HuH-7 (cell line): ENCODE measurements around the gene HCAR3.
"Not testable (repeated sequence)": the region's sequence is repeated elsewhere in the genome, so short reads cannot be mapped to it uniquely, and the experiment has no call there.

Experiments
- DNase-seq: peaks from one replicate; pipeline ENCODE4 v3.0.0; 2011; ENCODE audit warnings: low spot score

Gene HCAR3

DNA sequence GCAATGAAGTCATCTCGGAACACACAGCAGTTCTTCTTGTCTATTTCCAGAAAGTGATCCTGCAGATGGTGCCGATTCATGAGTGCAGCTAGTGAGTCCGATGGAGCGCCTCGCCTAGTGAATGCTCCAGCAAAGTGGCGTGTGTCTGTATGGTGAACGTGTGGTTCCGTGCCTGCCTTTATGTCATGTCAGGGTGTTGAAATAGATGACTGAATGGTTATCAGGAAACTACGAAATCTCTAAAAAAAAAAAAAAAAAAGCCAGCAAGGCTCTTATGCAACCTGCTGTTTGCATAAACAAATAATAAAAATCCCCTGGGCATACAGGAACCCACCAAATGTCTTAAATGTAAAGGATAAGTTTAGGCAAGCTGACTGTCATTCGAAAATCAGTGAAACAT, at the start of gene HCAR3:
TSS of gene HCAR3 (minus strand) at position 154 of the 400 bp plus-strand sequence. CDS start at position 80, 74 bp downstream.
- peak; percentile 11 for DNase-seq

DNA sequence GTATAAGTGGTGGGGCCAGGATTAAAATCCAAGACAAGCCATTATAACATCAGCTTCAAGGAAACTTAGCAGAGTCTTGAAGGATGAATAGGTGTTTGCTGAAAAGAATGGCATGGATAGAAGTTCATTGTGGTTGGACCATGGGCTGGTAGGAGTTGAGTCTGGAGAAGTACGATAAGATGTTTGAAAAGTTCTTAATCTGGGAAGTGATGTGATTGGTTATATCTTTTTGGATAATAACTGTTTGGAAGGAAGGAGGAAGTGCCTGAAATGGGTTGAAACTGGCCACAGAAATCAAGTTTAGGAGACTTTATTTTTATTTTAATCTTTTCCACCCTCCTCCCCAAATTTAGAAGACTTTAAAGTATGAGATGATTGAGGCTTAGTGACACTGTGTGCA, 41.0 kb upstream of the HCAR3 start:
- DNase-seq, result no peak

DNA sequence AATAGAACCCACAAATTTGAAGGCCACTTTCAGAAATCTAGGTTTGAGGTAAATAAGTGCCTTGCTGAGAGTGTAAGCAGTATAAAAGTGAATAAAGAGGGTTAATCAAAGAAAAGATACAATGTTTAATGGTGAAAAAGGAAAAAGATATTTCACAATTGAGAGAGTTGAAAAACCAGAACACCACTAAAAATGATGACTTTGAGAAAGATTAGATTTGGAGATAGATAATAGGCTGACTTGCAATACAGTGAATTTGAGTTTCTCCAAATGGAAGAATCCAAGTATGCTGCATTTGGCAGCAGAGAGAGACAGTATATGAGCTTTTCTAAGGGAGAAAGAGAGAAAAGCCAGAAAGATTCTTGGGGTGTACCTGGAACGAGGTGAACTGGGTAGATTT, 38.2 kb upstream of the HCAR3 start:
- no peak for DNase-seq

- DNase-seq, result no peak
Measured at GRCh38 chr12:122753319-122753650, 36.7 kb upstream of the HCAR3 start.

- DNase-seq, result peak; percentile 76
Measured at GRCh38 chr12:122752464-122753318, 36.1 kb upstream of the HCAR3 start, which contains the start of gene DENR. Gene DENR (plus strand): TSS chr12:122752824. CDS start chr12:122753702, 878 bp downstream.

GRCh38 chr12:122750781-122751515, 34.3 kb upstream of the HCAR3 start:
- not testable (repeated sequence) for DNase-seq

DNA sequence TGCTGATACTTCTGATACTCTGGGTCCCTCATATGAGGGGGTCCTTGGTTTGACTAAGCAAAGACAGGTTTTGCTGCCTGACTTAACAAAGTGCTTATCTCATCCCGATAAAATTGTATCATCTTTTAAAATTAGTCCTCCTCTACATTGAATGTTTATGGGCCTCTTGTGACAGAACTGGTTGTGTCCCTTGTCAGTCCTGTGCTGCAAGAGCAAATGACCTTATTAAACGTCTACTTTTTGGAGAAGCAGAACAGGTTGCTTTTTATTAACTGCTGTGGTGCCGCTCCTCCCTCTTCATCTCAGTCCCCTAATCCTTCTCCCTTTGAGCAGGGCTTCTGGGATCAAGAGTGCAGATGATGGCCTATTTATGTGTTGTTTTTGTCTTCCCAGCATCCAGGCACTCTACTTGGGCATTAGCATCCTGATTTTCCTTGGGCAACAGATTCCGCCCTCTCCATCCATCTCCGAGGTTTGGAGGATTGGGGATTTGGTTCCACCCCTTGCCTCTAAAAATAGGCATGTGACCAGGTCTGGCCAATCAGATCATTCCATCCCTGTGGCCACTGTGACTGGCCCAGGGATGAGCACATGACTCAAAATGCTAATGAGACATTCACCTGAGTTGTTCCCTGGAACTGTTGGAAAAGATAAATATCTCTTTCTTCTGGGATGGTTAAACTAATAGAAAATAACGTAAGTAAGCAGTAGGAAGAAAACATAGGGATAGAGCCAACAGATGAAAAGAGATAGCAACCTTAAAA, 33.1 kb upstream of the HCAR3 start:
- DNase-seq, result peak; percentile 48

DNA sequence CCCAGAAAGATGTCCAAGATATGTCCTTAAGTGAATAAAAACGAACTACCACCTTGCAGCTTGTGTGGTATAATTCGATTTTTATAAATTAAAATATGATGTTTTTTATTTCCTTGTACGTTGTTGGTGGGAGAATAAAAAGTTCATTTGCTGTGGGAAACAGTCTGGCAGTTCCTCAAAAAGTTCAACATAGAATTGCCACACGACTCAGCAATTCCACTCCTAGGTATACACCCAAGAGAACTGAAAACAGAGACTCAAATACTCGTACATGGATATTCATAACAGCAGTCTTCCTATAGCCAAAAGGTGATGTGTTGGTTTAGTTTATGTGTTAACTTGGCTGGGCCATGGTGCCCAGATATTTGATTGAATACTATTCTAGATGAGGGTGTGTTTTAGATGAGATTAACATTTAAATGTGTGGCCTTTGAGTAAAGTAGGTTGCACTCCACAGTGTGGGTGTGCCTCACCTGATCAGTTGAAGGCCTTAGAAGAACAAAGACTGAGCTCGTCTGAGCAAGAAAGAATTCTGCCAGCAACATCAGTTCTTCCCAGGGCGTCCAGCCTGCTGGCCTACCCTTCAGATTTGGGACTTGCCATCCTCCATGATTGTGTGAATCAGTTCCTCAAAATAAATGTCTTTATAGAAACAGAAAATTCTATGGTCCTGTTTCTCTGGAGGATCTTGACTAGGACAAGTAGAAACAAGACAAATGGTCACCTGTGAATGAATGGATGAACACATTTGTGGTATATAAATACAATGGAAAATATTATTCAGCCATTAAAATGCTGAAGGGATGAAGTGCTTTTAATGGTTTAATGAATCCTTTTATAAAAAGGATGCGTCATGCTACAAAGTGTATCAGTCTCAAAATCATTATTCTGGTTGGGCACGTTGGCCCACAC, 30.9 kb upstream of the HCAR3 start:
- DNase-seq, result no peak

- DNase-seq, result no peak
Measured at GRCh38 chr12:122743895-122744525, 27.4 kb upstream of the HCAR3 start.

GRCh38 chr12:122740351-122740750, 23.7 kb upstream of the HCAR3 start:
- no peak for DNase-seq

DNA sequence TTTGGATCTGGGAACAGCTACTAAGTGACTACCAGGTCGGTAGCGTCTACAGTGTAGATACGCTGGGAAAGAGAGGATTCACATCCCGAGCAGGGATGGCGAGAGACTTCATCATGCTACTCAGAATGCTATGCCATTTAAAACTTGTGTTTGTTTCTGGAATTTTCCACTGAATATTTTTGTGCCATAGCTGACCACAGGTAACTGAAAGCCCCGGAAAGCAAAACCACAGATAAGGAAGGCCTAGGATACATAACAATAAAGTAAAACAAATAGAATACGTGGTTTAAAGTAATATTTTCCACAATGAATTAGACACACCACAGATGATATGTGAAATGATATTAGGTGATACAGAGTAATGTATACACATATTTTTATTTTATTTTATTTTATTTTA, 22.0 kb upstream of the HCAR3 start:
- no peak for DNase-seq

DNA sequence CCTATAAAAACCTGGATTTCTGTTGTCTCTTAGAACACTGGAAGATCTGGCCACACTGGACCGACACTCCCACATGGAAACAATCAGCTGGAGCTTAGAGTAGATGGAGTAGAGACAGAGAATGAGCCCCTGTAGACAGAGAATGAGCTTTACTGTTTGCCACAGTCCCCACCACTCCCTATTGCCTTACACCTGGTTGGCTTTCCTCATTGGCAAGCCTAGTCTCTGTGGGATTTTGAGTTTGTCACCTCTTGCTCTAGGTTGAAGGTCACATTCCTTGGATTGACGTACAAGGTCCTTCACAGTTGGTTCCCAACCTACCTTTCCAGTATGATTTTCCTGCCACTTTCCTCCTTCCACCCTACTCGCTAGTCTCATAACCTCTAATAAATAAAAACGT, 16.0 kb upstream of the HCAR3 start:
- no peak for DNase-seq

GRCh38 chr12:122732170-122732569, 15.6 kb upstream of the HCAR3 start:
- DNase-seq, result no peak

GRCh38 chr12:122730215-122731014, 13.8 kb upstream of the HCAR3 start, which contains the start of gene HCAR1:
Gene HCAR1 (minus strand): TSS chr12:122730844. CDS start chr12:122730339, 505 bp downstream.
- DNase-seq, result peak; percentile 50

DNA sequence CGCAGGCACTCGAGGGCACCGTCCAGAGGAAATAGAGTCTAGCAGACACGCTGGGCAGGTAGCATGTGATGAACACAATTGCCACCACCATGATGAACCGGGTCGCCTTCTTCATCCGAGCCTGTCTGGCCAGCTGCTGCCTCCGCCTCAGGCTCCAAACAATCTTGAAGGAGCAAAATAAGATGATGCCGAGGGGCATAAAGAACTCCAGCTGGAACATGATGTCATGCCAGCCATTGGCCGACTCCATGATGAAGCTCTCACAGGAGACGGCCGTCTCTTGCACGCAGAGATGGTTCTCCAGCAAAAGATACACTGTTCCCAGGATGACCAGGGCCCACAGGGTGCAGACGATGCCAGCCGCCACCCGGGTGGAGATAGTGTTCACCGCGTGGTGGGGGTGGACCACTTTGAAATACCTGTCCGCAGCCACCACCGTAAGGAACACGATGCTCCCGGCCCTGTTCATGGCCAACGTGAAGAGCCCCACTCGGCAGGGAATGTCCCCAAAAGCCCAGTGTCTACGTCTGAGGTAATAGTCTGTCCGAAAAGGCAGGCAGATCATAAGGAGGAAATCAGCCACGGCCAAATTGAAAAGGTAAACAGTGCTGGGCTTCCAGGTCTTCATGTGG, 13.1 kb upstream of the HCAR3 start:
- DNase-seq, result no peak

DNA sequence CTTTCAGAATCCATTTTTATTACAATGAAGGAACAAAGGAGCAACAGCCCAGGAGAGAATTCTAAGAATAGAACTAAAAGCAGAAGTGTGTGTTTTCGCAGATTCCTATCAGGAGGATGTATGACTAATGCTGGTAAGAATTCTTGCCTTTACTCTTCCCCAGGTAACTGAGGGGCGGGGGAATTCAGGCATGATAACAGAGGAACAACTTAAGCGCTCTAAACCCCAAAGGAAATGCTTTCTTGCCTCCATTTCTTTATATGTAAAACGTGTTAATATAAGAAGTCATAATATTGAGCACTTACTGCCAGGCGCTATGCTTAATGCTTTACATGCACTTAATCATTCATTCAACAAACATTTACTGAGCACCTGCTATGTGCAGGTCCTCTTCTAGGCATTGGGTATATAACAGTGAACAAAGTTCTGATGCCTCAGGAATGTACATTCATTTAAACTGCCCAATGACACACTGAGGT, 9.5 kb upstream of the HCAR3 start:
- DNase-seq, result no peak

DNA sequence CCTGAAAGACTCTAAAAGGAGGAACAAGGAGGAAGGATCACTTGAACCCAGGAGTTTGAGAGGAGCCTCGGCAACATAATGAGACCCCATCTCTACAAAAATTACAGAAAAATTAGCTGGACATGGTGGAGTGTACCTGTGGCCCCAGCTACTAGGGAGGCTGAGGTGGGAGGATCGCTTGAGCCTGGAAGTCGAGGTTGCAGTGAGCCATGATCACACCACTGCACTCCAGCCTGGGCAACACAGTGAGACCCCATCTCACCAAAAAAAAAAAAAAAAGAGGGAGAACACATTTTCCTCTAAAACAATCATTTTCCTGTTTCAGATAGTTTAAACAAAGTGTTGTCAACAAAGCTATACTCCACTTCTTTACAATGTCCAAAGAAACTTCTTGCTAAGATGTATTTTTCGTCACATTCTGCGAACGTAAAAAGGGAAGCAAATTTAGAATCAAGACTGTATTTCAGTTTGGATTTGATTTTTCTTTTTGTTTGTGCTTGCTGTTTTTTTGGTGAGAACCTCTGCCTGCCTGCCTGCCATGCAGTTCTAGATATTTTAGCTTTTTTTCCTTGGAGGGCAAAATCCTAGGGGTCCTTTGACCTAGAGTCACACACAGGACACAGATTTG, 9.0 kb upstream of the HCAR3 start:
- no peak for DNase-seq

- DNase-seq, result no peak
Measured at GRCh38 chr12:122724641-122725243, 8.1 kb upstream of the HCAR3 start.
